ENCODE measurements around the gene UGT1A7.

The UGT1A7 gene

GRCh38 chr2:233766416-233766815, 84.7 kb downstream of the UGT1A7 start:
- H3K27me3 Mint-ChIP-seq (ENCODE audit: low read depth, poor library complexity), result peaks cover 22% of the 10 kb centered on the region
- H3K36me3 Mint-ChIP-seq (ENCODE audit: low read depth), result no peaks in the 10 kb centered on the region
- H3K9me3 Mint-ChIP-seq, result no peaks in the 10 kb centered on the region
- H3K4me3 Mint-ChIP-seq, result no peak overlapping the region
- no peak for TF ChIP-seq CTCF (IDR thresholded peaks at IDR 0.05)
- no peaks in the 10 kb centered on the region for H3K4me1 Mint-ChIP-seq
- no peak for DNase-seq
- H3K27ac Mint-ChIP-seq, result no peak overlapping the region

GRCh38 chr2:233768076-233768475, 86.4 kb downstream of the UGT1A7 start:
- Mint-ChIP-seq H3K9me3 (no peaks in the 10 kb centered on the region), H3K27ac (no peak overlapping the region), H3K4me3 (no peak overlapping the region), H3K27me3 (ENCODE audit: low read depth, poor library complexity) (peaks cover 22% of the 10 kb centered on the region), H3K4me1 (no peaks in the 10 kb centered on the region), H3K36me3 (ENCODE audit: low read depth) (no peaks in the 10 kb centered on the region)
- TF ChIP-seq CTCF (IDR thresholded peaks at IDR 0.05), result no peak
- no peak for DNase-seq

GRCh38 chr2:233769260-233769659, 87.6 kb downstream of the UGT1A7 start:
- Mint-ChIP-seq H3K4me3 (no peak overlapping the region), H3K4me1 (no peaks in the 10 kb centered on the region), H3K27ac (no peak overlapping the region), H3K27me3 (ENCODE audit: low read depth, poor library complexity) (peaks cover 15% of the 10 kb centered on the region), H3K9me3 (no peaks in the 10 kb centered on the region), H3K36me3 (ENCODE audit: low read depth) (no peaks in the 10 kb centered on the region)
- DNase-seq, result no peak
- TF ChIP-seq CTCF (IDR thresholded peaks at IDR 0.05), result no peak

- Mint-ChIP-seq H3K4me1 (no peaks in the 10 kb centered on the region), H3K4me3 (no peak overlapping the region), H3K9me3 (peaks cover 16% of the 10 kb centered on the region), H3K27ac (no peak overlapping the region), H3K27me3 (ENCODE audit: low read depth, poor library complexity) (peaks cover 12% of the 10 kb centered on the region), H3K36me3 (ENCODE audit: low read depth) (no peaks in the 10 kb centered on the region)
- TF ChIP-seq CTCF (IDR thresholded peaks at IDR 0.05), result no peak
- no peak for DNase-seq
Observed at GRCh38 chr2:233772153-233772552, 90.5 kb downstream of the UGT1A7 start.

- Mint-ChIP-seq H3K9me3 (peaks cover 16% of the 10 kb centered on the region), H3K36me3 (ENCODE audit: low read depth) (no peaks in the 10 kb centered on the region), H3K4me3 (no peak overlapping the region), H3K27ac (no peak overlapping the region), H3K27me3 (ENCODE audit: low read depth, poor library complexity) (peaks cover 11% of the 10 kb centered on the region), H3K4me1 (no peaks in the 10 kb centered on the region)
- TF ChIP-seq CTCF (IDR thresholded peaks at IDR 0.05), result no peak
- no peak for DNase-seq
Observed at GRCh38 chr2:233772583-233772982, 90.9 kb downstream of the UGT1A7 start.

- DNase-seq, result no peak
- peaks cover 8% of the 10 kb centered on the region for H3K27me3 Mint-ChIP-seq (ENCODE audit: low read depth, poor library complexity)
- H3K36me3 Mint-ChIP-seq (ENCODE audit: low read depth), result no peaks in the 10 kb centered on the region
- H3K9me3 Mint-ChIP-seq, result peaks cover 20% of the 10 kb centered on the region
- H3K4me3 Mint-ChIP-seq, result no peak overlapping the region
- H3K4me1 Mint-ChIP-seq, result no peaks in the 10 kb centered on the region
- no peak overlapping the region for H3K27ac Mint-ChIP-seq
- TF ChIP-seq CTCF (IDR thresholded peaks at IDR 0.05), result no peak
Observed at GRCh38 chr2:233773854-233774253, 92.2 kb downstream of the UGT1A7 start.

Measured in nephron progenitor cell (in vitro differentiated cells).